SKM-1 (cell line): ENCODE measurements around the gene GNAQ.

Source experiments
- DNase-seq: peaks from one replicate; lab custom pipeline; 2025; ENCODE audit not compliant: unreplicated experiment; lab: John Stamatoyannopoulos, UW

GNAQ gene

DNA sequence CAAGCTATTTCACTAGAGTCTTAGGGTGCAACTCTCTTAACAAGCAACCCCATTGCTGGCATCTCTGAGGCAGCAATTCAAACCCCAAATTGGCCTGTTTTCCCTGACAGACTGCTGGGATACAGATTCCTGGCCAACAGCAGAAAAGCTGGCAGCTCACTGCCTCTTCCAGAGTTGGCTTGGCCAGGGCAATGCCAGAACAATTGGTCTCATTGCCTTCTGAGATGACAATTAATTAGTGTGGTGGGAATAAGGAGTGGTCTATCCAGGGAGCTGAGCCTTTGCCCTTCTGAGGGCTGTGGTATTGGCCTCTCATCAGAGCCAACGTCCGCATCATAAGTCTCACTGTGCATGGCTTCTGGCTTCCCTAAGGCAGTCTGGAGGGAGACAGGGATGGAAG, 183.2 kb downstream of the GNAQ start:
- DNase-seq = no peak

- no peak for DNase-seq
Measured at GRCh38 chr9:77847626-77848025, 184.0 kb downstream of the GNAQ start.

DNA sequence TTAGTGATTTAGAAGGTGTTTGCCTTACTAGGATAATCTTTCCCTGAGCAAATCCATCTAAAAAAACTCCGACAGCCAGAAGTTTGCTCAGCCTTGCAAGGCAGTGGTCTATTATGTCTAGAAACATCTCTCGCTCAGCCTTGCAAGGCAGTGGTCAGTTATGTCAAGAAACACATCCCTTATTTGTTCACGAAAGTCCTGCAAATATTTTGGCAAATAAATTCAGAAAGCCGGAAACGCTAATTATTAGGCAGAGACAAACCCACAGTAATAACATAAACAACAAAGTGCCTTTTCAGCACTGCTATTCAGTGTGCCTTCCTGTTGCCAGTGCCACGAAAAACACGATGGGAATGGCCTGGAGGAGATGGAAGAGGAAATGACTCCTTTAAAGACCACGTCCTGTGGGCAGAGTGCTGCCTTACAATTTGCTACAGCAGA, 184.5 kb downstream of the GNAQ start:
- no peak for DNase-seq

DNA sequence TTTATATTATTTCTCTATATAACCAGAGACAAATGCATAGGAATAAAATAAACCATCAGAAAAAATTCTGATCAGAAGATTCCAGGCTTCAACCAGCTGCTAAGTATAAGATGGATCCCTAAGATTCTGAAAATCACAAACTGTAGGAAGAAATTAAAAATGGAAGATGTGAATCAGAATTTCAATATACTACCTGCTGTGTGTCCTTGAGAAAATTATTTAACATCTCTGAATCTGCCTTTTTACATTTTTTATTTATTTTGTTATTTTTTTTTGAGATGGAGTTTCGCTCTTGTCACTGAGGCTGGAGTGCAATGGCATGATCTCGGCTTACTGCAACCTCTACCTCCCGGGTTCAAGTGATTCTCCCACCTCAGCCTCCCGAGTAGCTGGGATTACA, 187.2 kb downstream of the GNAQ start:
- DNase-seq = no peak

DNA sequence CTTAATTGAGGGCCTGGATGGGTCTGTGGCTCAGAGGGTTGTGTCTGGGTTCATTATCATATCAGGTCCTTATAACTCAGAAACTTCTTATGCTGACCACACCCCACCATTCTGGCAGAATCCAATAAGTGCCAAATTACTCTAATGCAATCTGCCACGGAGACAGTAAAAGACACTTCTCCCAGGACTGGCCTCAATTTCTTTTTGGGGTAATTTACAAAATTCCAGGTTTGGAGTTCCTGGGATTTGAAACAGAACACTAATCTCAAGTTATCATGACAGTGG, 187.8 kb downstream of the GNAQ start:
- DNase-seq = no peak

GRCh38 chr9:77843076-77843870, 188.3 kb downstream of the GNAQ start:
- no peak for DNase-seq

- no peak for DNase-seq
Measured at GRCh38 chr9:77841739-77842386, 189.7 kb downstream of the GNAQ start.

DNA sequence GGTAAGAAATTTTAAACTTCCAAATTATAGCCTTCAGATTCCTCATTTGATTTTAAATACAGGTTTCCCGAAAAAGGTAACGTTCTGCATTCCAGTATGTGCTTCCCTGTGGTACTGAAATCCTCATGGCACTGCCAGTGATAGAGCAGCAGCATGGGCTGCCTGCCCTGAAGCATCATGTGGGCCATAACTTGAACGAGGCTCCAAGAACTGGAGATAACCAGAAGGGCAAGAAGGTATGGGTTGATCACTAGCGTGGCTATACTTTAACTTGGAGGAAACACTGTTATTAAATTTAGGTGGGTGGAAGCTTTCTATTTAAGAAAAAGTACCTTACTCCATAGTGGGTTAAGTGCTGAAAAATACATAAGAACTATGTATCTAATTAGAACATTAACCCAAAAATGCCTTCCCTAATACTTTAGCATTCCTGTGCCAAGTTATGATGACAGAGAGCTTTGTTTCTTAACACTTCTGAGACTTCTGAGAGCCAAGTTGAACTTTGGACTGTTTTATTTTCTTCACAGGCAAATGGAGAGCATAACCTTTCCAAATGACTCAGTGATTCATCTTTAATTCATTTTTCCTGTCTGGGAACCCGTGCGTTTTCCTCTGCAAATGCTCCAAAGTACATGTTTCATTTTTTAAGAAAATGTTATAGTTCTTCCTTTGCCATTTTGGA, 192.0 kb downstream of the GNAQ start:
- DNase-seq = no peak

DNA sequence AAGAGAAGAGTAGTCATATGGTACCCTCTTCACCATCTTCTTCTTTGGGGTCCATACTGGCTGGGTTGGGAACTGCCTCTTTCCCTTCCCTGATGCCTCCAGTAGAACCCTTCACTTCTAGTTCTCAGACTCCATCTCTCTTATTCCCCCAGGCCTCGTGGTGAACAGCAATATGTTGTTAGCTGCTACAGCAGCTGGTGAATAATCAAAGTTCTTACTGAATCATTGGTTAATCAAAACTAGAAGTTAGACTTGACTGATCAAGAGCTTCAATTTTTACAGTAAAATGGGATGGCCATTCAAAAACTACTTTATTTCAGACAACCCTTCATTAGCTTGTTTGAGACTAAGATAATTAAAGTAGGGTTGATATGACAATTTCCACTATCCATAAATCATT, 192.6 kb downstream of the GNAQ start:
- no peak for DNase-seq

GRCh38 chr9:77834898-77835488, 196.6 kb downstream of the GNAQ start:
- no peak for DNase-seq

DNA sequence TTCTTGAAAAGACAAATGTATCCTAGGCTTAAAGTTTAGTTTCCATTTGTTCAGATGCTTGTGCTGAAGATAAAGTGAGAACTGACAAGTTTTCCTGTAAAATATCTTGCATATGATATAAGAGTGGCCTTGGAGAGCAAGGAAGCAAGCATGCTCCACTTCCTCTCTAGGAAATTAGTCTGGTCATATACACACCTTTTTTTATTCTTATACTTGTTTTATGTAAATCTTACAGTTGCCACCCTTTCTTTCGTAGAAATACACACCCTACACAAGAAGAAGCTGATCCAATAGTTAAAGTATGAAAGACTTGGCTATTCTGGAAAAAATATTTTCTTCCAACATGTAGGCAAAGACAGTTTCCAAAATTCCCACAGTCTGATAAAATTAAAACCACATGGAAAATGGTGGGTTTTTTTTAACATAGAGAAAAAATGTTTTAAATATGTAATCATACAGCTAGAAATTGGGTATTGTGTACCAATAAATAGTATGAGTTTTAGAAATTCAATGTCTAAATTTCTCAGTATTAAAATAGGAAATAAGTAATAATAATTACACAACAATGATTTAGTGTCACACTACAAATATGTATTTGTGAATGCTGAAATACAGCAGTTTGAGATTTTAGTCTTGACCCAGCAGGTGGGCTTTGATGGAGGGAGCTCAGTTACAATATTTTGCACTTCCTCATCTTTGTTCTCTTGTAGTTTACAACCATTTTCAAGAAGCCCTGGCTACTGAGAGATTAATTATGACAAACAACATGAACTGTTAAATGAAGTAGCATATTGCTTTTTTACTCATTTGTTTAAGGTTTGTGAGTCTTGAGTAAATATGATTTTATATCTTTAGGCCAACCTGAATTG, 197.8 kb downstream of the GNAQ start:
- DNase-seq = no peak

DNA sequence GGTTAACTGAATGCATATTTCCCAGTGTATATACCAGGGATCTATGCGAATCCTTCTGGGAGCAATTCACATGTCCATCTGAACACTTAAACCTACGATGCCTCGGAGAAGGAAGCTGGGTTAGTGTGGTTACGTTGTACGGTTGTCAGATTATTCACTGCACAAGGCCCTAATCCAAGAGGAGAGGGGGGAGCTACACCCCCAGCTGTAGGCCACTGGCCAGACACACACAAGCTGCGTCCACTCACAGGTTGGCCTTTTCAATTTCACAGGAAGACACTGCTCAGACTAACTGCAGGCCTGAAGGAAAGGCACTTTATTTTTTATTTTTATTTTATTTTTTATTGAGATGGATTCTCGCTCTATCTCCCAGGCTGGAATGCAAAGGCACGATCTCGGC, 199.0 kb downstream of the GNAQ start:
- DNase-seq = no peak

- no peak for DNase-seq
Measured at GRCh38 chr9:77831781-77832180, 199.8 kb downstream of the GNAQ start.

GRCh38 chr9:77830618-77831285, 200.9 kb downstream of the GNAQ start:
- DNase-seq = no peak

- no peak for DNase-seq
Measured at GRCh38 chr9:77829420-77829819, 202.2 kb downstream of the GNAQ start.

DNA sequence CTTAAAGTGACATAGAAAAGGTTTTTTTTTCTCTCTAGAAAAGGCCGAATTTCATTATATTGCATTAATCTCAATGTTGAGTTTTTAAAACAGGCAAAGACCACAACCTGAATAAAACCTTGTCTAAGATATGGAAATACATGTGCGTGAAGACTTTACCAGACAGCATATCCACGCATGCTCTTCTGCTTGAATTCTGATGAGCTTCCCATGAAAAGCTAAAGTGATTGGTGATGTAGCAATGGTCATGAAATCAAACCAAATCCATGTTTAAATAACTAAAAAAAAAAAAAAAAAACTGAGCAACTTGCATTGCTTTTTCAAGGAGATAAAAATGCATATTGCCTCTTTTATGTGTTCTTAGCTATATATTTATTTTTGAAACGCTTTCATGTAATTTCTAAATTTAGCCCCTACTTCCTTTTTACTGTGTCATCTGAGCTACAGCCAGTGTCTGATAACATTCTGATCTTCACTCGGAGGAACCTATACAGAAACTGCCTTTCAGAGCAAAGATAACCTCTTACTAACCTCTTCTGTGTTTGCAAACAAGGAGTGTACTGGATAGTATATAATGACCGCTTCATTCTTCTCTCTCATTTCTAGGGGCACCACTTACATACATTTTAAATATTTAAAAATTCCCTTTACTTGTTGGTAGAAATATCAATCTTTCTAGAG, 204.4 kb downstream of the GNAQ start:
- DNase-seq = no peak

- DNase-seq = no peak
Measured at GRCh38 chr9:77826621-77827020, 205.0 kb downstream of the GNAQ start.

- DNase-seq = no peak
Measured at GRCh38 chr9:77826116-77826515, 205.5 kb downstream of the GNAQ start.

- no peak for DNase-seq
Measured at GRCh38 chr9:77825361-77825760, 206.2 kb downstream of the GNAQ start.
